GM21526 (cell line): ENCODE measurements around the gene OR2A1.
"Not testable (repeated sequence)": the region's sequence is repeated elsewhere in the genome, so short reads cannot be mapped to it uniquely, and the experiment has no call there.

Experiments used
- ATAC-seq: cut with Tn5 transposase; IDR thresholded peaks from one replicate; pipeline ENCODE4 v1.9.1; 2021; ENCODE audit warnings: moderate library complexity; ENCODE audit not compliant: unreplicated experiment, low FRiP score

OR2A1 gene

DNA sequence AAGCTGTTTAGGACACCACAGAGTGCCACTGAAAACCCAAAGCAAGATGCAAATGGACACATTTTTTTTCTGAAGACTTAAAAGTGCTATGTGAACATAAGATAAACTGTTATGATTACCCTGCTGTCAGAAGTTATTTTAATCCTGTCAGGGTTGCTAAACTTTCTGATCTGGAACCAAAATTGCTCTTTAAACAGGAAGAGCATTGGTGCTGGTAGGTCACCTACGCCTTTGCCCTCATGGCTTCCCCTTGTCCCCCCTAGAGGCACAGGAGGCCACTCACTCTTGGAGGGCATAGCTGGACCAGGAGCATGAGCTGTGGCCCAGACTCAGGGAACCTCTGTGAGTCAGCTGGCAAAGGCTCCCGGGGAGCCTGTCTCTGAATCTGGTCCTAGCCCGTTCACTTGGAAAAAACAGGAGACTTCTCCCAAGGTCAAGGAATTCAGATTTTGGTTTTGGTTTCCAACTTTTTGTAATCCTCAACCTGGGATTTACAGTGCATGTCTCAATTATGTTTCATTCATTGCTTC lies 9.5 kb downstream of the OR2A1 start:
- ATAC-seq: not testable (repeated sequence)

DNA sequence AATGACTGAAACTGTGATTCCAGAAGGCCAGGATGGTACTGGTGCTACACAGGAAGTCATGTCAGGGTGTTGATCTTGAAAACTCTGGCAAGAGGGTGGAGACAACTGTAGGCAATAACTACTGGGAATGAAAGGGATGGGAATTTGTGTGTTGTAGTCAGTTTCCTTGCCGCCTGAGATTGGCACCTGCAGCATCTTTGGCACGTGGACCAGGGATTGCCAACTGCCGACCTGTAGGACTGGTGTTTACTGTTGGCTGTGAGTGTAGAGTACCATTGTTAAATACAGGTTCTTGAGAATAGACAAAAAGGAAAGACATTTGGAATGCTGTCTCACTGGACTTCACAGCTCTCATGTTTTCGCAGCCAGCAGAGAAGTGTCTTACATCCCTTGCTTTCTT lies 11.1 kb downstream of the OR2A1 start:
- ATAC-seq: not testable (repeated sequence)

DNA sequence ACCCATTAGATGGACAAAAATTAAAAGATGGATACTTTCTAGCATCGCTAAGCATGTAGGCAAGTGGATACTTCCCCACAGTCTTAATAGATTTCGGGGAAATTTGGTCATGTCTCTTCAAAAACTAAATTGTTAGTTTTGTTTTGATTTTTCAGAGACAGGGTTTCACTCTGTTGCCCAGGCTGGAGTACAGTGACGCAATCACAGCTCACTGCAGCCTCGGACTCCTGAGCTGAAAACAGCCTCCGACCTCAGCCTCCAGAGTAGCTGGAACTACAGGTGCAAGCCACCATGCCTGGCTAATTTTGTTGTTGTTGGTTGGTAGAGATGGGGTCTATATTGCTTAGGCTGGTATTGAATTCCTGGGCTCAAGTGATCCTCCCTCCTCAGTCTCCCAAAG lies 13.6 kb downstream of the OR2A1 start:
- not testable (repeated sequence) for ATAC-seq

DNA sequence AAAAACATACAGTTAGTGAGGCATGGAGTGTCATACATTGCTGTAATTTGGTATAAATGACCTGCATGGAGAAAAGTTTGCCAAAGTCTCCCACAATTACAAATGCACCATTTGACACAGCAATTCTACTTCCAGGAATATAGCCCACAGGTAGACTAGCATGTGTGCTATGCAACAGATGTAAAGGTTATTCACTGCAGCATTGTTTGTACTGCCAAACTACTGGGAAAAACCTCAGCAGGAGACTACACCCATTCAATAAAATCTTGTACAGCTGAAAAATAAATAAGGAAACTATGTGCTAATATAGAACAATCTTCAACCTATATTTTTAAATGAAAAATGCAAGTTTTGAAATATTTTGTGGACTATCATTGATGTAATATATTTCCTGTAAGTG lies 17.8 kb downstream of the OR2A1 start:
- not testable (repeated sequence) for ATAC-seq

DNA sequence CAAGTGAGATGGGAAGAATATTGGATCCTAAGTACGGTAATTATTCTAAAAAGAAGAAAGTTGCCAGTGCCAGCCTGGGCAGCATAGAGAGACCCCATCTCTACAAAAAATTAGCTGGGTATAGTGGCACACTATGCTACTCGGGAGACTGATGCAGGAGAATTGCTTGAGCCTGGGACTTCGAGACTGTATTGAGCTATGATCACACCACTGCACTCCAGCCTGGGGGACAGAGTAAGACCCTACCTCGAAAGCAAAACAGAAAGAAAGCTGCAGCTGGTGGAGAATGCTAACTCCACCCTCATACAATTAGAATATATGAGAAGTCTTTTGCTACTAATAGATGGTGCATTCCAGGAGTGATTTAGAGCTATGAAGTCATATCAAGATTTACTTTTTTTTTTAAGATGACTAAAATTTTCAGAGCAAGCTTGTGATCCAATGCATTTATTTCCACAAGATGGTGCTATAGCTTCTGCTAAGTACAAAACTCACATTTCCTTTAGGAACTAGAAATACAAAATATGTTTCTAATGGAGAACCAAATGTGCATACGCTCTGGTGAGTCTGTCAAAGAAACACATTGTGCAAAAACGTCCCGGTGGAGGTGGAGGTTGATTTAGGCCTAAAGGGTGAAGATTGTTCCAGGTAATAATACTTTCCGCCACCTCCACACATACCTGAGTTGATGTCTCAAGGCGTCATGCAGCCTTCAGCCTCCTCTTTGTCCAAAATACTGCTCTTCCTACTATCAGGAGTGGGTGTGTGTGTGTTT lies 19.2 kb downstream of the OR2A1 start:
- ATAC-seq: peak; percentile 50

DNA sequence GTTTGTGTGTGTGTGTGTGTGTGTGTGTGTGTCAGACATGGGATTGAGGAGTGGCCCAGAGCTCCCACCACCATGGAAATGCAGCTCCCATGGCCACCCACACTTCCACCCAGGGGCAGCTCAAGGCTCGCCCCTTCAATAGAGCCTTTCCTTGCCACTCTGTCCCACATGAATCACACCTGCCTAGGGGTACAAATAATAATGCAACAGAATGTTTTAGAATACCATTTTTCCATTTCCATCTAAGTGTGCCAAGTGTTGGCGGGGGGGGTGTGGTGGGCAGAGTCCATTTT lies 19.7 kb downstream of the OR2A1 start:
- not testable (repeated sequence) for ATAC-seq

DNA sequence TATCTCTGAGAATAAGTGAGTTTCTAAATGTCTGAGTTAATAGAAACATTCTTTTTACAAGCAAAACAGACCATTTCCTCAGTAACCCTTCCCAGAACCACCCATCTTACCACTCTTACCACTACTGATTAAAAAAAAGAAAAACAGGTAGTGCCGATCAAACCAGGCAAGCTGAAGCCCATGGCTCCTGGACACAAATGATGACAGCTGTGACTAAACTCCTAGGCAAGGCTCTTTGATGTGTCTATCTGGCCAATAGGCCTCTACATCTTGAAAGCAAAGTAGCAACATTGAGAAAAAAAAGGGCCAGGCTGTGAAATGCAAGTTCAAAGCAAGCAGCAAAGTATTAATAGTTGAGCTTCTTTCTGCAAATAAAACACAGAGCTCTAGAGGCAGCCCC lies 36.4 kb downstream of the OR2A1 start:
- peak; percentile 30 for ATAC-seq

DNA sequence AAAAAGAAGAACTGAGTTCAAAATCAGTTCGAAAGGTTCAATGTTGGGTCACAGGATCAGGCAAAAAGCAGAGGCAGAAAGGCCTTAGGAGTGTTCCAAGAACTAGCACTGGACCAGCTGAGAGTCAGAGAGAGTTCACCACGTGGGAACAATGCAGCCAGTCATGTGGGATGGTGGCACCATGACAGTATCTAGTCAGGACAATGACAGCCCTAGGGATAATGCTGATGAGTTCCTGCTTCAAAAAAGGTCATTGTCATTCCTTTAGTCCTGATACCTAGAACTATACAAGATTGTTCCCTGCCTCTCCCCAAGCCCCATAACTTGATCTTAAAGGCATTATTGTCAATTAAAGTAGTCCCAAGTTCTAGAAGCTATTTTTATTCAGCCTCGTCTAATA lies 39.4 kb downstream of the OR2A1 start:
- not testable (repeated sequence) for ATAC-seq

DNA sequence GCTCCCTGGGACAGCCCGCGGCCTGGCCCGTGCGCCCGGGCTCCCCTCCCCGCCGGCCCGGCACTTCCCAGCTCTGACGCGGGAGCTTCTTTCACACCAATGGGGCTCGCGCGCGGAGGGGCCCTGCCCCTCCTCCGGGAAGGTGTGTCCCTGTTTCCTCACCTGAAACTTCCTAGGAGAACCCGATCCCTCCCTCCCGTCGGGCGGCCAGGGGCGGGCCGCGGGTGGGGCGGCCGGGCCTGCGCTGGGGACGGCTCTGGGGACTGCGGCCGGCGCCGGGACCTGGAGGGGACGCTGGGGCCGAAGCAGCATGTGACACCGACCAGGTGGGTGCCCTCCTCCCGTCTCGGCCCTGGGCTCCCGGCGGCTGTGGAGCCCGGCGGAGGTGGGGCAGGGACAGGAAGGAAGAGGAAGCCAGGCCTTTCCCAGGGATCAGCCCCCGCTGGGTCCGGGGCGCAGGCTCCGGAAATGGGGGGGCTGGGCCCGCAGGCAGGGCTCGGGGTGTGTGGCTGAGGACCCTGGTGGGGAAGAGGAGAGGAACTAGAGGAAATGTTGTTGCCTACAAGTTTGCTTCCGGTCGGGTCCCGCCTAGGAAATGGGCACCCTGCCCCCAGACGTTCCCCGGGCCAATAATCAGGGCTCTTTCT lies 43.1 kb downstream of the OR2A1 start, which contains the start of gene ARHGEF5:
Gene ARHGEF5 (plus strand): TSS at position 227 of the 647 bp plus-strand sequence. CDS start 7,268 bp downstream, outside the sequence.
- ATAC-seq: peak; percentile 72

DNA sequence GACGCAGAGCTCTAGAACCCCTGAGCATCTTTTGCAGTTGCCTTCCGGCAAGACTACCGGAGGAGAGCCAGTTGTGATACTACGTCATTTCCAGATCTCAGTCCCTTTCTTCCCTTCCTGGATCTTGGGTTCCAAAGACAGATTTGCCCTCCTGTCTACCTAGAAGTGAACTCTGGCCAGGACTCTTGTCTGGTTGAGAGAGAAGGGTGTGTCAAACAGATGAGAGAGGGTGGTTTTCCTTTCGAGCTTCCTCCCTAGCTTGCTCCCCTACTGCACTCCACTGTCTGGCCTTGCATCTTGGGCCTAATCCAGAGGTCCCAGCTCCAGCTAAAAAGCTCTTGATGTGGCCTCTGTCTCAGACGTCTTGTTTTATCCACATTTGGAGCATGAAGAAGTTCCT lies 44.0 kb downstream of the OR2A1 start:
- not testable (repeated sequence) for ATAC-seq

DNA sequence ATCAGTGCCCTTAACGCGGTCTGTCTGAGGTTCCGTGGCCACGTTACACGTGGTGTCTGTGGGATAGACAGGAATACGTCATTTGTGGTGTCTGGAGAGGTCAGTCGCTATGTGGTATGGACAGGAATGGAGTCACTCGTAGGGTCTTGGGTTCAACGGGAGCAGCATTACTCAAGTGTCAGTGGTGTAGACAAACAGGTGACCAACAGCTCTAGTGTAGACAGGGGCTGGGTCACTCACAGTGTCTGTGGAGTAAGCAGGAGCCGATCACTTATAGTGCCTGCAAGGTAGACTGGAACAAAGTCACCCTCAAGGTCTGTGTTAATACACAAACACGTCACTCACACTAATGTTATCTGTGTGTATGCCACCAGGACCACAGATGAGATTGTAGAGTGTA lies 44.6 kb downstream of the OR2A1 start:
- ATAC-seq: not testable (repeated sequence)

DNA sequence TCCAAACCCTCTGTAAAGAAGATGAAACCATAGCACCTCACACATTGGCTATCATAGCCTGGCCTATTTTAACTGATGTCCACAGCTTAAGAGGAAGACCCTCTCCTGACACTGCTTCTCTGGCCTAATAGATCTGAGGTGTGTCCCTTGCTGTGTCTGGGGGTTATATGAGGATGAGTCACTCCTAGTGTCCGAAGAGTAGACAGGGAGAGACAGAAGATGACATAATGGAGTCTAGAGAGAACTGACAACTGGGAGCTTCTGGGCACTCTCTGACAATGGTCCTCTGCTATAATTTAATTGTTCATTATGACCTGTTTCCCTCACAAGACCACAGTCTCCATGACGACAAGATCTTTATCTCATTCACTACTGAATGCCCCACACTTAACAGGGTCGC lies 49.8 kb downstream of the OR2A1 start:
- not testable (repeated sequence) for ATAC-seq

DNA sequence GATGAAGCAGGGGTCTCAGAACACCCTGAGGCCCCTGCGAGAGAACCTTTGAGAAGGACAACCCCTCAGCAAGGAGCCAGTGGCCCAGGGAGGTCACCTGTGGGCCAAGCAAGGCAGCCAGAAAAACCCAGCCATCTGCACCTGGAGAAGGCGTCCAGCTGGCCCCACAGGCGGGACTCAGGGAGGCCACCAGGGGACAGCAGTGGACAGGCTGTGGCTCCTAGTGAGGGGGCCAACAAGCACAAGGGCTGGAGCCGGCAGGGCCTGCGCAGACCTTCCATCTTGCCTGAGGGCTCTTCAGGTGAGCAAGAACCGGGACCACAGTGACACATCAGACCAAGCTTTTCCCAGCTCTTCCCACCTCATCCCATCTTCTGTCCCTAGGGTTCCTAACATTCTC lies 53.3 kb downstream of the OR2A1 start:
- ATAC-seq: not testable (repeated sequence)

DNA sequence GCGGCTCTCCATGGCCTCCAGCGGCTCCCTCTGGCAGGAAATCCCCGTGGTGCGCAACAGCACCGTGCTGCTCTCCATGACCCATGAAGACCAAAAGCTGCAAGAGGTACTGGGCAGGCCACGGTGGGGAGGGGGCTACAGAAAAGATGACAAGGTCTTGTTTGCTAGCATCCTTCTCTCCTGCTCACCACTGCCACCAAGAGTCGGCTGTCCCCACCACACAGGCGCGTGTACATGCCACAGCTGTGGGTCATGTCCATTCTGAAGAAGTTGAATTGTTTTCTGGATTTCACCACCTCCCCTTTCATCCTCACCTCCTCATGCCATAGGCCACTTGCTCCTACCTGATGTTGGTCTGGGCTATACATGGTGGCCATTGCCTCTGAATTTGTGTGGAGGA lies 55.0 kb downstream of the OR2A1 start:
- not testable (repeated sequence) for ATAC-seq

DNA sequence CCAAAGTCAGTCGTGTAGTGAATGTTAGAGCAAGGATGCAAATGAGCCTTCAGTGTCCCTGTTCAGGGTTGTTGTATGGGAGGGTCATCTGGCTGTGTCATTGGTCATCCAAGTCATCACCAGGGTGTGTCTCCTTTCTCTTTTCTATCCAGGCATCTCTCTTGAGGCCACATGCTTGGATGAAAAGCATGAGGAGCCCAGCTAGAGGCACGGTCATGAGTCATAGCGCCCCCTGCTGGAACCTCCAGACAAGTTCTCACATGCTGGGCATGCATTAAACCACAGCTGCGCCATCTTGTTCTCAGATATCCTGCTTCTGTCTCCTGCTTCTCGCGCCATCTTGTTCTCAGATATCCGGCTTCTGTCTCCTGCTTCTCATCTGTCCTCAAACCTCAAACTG lies 57.0 kb downstream of the OR2A1 start:
- ATAC-seq: not testable (repeated sequence)
